ENCODE results near the gene WDR82.
A peak's percentile ranks its signal among the peaks of the same experiment; 100 is the strongest.

The WDR82 gene

GRCh38 chr3:52253314-52254304, 24.8 kb downstream of the WDR82 start:
- peak; percentile 92 to 98 for DNase-seq

- no peak for DNase-seq
Observed at GRCh38 chr3:52250122-52250521, 28.3 kb downstream of the WDR82 start.

DNA sequence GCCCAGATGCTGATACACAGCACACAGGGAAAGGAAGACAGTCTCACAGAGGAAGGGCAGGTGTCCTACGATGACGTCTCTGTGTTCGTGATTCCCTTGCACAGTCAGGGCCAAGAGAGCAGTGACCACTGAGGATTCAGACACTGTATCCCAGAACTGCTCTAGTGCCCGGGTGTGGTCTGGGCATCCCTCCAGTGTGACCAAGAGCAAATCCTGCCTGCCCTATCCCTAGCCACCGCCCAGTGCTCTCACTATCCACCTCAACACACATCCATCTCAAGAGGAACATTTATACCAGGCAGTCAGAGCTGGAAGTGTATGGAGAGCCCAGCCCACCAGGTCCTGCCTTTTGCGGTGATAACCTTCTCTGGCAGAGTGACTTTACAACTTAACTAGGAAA, 28.8 kb downstream of the WDR82 start:
- DNase-seq: no peak

DNA sequence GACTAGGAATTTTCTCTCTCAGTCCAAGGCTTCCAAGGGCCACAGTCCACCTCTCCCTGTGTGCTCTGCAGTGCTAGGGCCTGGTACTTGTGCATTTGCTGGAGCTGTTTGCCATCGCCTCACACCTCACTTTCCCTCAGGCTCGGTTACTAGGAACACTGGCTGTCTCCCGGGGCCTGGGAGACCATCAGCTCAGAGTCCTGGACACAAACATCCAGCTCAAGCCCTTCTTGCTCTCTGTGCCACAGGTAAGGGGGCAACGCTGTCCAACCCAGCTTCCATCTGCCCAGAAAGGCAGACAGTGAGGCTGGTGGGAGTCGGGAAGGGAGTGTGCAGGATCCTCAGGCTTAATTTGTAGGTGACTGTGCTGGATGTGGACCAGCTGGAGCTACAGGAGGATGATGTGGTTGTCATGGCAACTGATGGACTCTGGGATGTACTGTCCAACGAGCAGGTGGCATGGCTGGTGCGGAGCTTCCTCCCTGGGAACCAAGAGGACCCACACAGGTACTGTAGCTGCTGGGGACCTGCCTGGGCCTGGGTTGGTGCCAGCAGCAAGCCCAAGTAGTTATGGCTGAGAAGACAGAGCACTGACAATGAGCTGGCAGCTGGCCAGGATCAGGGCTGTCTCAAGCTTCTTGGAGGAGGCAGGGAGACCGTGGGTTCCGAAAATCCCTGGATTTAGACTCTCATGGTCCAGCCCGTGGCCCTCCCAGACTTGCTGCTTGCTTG, 29.5 kb downstream of the WDR82 start:
- no peak for DNase-seq

GRCh38 chr3:52248165-52248541, 30.3 kb downstream of the WDR82 start:
- DNase-seq: no peak

DNA sequence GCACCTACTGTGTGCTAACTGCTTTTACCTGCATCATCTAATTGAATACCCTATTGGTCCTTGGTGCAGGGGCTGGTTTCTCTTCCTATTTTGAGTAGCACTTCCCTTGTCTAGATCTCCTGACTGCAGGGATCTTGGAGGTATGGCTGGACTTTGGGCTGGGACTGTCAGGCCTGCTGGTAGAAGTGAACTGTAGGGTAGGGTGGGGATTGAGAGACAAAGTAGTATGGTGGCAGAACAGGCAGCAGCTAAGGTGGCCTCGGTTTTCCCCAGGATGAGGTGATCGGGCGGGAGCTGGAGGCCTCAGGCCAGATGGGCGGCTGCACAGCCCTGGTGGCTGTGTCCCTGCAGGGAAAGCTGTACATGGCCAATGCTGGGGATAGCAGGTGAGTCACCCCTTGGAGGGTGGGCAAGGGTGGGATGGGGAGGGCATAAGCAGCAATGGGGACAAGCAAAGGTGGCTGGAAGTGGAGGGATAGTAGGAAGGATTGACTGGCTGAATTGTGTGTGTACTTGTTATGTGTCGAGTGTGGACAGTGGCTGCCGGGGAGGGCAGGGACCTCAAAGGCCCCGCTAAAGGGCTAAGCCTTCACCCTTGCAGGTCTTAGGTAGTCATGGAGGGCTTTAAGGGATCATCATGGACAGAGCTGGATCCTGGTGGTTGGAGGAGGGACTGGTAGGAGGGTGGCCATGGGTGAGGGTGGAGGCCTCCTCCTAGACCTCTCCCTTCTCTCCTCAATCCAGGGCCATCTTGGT, 30.9 kb downstream of the WDR82 start:
- no peak for DNase-seq

- DNase-seq: peak; percentile 53 to 59
Observed at GRCh38 chr3:52246728-52247408, 31.6 kb downstream of the WDR82 start.

- DNase-seq: no peak
Observed at GRCh38 chr3:52246264-52246620, 32.2 kb downstream of the WDR82 start.

- DNase-seq: peak; percentile 58 to 76
Observed at GRCh38 chr3:52245322-52246263, 32.9 kb downstream of the WDR82 start, which contains the start of gene PPM1M. TSS of gene PPM1M (plus strand) at chr3:52245759. CDS start at chr3:52245825, 66 bp downstream.

GRCh38 chr3:52243791-52244628, 34.4 kb downstream of the WDR82 start:
- peak; percentile 93 to 96 for DNase-seq

DNA sequence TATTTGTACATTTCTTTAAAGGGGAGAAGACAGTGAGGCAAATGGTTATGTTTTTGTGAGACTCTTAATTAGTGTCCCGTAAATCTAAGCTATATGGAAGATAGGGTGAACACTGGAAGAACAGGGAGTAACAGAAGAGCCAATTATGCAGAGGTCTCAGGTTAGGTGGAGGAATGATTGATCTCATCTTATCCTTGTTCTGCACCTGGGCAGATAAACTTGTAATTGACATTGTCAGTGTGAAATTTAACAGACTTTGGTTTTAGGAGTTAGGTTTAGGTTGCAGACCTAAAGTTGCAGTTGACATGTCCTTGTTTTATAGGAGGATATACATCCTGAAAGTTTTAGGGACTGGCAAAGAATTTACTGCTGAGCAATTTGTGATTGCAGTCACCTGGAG, 36.4 kb downstream of the WDR82 start:
- no peak for DNase-seq

- DNase-seq: no peak
Observed at GRCh38 chr3:52240886-52241370, 37.5 kb downstream of the WDR82 start.

DNA sequence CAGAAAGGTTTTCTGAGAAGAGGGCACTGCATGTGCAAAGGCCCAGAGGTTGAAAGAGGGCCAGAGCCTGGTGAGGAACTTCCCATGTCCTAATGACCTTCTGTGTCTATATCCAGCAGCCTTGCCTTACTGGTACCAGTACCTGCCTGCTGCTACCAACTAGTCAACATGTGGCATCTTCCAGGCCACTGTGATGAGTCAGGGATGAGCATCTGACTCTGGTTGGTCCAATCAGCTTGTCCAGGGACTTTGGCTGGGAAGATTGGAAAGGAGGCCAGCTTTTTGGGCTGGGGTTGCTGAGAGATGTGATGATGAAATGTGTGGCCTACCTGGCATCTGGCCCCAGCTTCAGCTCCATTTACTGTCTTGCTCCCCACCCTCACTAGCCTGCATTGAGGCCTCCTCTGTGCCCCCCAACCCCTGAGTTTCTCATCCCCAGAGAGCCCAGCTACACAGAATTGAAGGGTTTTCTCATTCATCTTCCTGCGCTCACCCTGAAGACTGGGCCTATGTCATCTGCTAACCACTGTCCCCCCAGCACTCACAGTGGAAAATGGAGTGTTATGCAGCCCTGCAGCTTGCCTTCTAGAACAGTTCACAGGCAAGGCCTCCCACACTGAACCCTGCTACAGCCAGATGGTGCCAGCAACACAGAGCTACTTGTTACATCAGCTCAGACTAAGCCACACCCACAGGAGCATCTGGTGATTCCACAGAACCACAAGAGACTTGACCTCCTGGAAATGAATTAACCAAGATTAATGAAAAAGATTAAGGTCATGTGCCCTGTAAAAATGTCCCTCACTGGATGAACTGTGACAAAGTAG, 38.2 kb downstream of the WDR82 start:
- peak; percentile 78 to 90 for DNase-seq

- DNase-seq: peak; percentile 62 to 72
Observed at GRCh38 chr3:52238761-52239701, 39.4 kb downstream of the WDR82 start, which contains the start of gene TWF2. TSS of gene TWF2 (minus strand) at chr3:52239158. CDS start at chr3:52239016, 142 bp downstream.

- peak; percentile 62 to 90 for DNase-seq
Observed at GRCh38 chr3:52238193-52238760, 40.2 kb downstream of the WDR82 start.

- peak; percentile 70 to 78 for DNase-seq
Observed at GRCh38 chr3:52237657-52238172, 40.7 kb downstream of the WDR82 start.

DNA sequence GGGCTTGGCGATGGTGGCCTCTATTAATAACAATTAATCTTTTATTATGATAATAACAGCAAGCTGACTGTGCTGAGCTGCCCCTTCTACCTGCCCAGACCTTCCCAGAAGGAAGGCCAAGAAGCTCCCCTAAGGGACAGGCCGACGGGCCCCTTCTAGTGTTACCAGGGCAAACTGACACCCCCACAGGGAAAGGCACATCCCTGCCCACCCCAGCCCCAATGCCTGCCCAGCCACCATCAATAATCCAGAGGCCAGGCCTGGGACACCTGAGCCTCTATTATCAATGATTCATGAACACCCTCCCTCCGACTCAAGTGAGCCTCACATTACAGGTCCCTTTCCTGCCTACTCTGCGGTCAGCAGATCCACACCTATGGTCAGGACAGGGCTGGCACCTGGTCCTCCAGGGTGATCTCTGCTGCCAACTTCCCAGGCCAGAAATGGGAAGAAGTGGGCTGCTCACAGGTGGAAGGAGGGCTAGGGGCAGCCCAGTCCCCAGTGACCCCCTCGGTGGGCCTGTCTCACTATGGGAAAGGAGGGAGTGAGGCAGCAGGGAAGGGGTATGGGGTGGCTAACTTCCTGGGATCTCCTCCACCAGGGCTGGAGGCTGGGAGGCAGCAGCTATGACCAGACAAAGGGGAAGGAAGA, 41.3 kb downstream of the WDR82 start:
- no peak for DNase-seq
